ENCODE results near the gene AP4B1. TPM values are rescaled to one million over a fixed set of nuclear protein-coding genes. Genes with fewer than 3 reads are reported as not detected.
"Not testable (repeated sequence)": the region's sequence is repeated elsewhere in the genome, so short reads cannot be mapped to it uniquely, and the experiment has no call there.

The AP4B1 gene
- total RNA-seq, 1 donor from 2014 or later, result 36.2 TPM

DNA sequence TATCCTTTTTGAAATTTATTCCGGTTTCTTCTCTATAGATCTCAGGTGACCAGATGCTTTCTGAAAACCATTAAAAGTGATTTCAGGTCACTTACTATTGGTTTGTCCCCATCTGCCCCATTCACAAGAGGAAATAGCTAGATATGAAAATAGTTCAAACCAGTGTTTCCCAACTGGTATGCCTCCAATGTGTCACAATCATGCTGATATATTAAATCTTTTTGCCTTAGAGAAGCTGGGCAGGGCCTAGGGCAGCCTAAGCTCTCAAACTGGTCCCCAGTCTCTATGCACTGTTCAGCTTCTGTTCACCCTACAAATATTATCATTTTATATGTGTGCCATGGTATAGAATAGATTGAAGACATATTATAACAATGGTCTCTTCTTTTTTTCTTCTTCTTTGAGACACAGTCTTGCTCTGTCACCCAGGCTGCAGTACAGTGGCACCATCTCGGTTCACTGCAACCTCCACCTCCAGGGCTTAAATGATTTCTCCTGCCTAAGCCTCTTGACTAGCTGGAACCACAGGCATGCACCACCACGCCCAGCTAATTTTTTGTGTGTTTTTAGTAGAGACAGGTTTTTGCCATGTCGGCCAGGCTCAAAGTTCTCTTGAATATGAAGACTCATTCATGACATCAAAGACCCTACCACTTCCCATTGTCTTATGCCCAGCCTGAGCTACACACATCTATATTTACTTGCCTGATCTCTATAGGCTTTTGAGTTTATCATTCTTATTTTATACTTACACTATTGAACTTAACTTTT lies 48.8 kb downstream of the AP4B1 start:
- DNase-seq, result no peak

DNA sequence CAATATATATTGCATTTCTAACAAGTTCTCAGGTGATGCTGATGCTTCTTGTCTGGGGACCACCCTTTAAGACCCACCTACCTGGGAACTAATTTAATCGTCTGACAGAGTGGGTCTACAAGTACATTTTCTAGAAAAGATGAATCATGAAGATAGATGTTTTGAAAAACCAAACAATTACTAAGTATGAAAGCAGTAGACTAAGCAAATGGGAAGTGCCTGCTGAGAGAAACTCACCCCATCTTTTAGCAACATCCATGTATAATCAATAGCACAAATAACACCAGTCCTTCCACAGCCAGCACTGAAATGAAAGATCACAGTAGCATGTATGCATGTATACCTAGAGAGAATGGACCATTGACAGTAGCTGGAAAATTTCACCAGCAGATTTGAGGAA lies 50.4 kb downstream of the AP4B1 start:
- DNase-seq, result no peak

DNA sequence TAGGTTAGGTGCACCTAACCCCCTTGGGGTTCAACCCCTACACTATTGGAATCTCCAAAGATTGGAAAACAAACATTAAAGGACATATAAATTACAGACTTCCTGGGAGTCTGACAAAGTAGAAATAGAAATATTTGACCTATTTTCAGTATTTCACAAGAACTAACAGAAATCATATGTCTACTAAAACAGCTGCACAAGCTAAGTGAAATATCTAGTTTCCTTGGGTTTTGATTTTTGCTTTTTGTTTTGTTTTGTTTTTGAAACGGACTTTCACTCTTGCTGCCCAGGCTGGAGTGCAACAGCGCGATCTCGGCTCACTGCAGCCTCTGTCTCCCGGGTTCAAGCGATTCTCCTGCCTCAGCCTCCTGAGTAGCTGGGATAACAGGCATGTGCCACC lies 51.9 kb downstream of the AP4B1 start:
- DNase-seq, result not testable (repeated sequence)

DNA sequence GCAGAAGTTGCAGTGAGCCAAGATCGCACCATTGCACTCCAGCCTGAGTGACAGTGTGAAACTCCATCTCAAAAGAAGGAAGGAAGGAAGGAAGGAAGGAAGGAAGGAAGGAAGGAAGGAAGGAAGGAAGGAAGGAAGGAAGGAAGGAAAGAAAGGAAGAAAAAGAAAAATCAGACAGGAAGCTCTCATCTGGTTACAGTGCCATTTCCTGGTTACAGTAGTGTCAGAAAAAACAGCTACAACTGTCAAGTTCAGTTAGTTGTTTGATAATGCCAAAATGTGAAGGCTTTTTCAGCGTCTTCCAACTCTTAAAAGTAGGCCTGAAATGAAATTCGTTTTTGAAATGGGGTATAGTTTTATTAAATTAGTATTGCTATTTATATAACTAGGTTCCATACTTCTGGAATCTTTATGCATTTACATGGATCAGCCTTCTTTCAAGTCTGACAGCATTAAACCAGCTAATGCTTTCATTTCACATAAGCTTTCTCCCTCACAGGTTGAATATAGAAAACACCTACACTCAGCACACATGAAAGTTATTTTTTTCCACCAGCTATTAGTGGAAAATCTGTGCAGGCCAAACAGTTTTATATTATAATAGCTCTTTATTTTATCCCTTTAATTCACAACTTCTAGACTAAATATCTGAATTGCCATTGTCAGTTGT lies 54.3 kb downstream of the AP4B1 start:
- no peak for DNase-seq

DNA sequence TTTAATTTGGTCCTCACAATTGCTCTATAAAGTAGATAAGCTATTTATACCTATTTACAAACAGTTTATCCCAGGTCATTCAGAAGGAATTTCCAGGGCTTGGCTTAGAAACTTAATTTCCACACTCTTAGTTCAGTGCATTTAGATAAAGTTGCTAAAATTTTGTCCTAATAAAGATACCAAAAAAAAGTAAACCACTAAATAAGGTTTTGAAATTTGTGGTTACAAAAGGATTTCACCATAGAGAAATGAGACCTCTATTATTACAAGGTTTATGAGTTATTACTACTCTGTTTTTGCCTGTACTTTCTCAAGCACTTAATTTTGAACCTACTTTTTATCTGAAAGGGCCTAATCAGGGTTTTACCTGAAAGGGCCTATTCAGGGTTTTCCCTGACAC lies 55.5 kb downstream of the AP4B1 start:
- DNase-seq, result no peak

DNA sequence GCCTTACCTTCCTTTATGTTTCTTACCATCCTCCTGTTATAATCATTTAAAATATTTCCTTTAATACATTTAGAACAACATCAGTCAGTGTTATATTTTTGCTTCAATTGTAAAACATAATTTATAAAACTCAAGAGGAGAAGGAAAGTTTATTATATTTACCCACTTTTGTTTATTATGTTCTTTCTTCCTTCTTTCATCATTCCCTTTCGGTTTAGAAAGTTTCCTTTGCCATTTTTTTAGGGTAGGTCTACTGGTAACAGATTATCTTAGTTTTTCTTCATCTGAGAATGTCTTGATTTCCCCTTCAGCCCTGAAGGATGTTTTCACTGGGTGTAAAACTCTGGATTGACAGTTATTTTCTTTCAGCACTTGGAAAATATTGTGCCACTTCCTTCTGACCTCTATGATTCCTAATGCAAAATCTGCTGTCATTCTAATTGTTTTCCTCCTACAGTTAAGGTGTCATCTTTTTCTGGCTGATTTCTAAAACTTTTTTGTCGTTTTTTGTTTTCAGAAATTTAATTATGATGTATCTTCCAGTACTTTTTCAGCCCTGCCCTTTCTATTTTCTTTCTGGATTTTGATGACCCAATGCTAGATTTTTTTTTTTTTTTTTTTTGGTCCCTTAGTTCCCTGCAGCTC lies 58.1 kb downstream of the AP4B1 start:
- no peak for DNase-seq

Other genes starting within 250 kb of the AP4B1 start
- 39.6 TPM for gene PHTF1, start 145.3 kb downstream of the AP4B1 start, total RNA-seq
- gene RSBN1, start 92.3 kb downstream of the AP4B1 start, total RNA-seq, result 65.4 TPM
- 1.2 TPM for gene PTPN22, start 33.1 kb downstream of the AP4B1 start, total RNA-seq
- 1.4 TPM for gene BCL2L15, start 17.2 kb downstream of the AP4B1 start, total RNA-seq
- 6.4 TPM for gene DCLRE1B, start 527 bp upstream of the AP4B1 start, total RNA-seq
- 45.2 TPM for gene HIPK1, start 24.5 kb upstream of the AP4B1 start, total RNA-seq
- gene OLFML3, start 74.7 kb upstream of the AP4B1 start, total RNA-seq, result 22.5 TPM
- gene SYT6, start 249.1 kb upstream of the AP4B1 start, total RNA-seq, result 7.3 TPM

Data from occipital lobe (tissue), 2 donors.